Large intestine (tissue), 3 donors: ENCODE measurements around the gene SLC6A13. TPM values are rescaled to one million over a fixed set of nuclear protein-coding genes. Genes with fewer than 3 reads are reported as not detected.

Experiments
- DNase-seq, 2 donors: peaks; one replicate each; pipeline versions ENCODE4 v3.0.0 to v3.0.0-alpha.2; 2013
- H3K27ac ChIP-seq: one replicate; pipeline ENCODE4 v1.5.1; 2013; ENCODE audit warnings: low read length
- H3K27me3 ChIP-seq: 2 replicates; pipeline ENCODE4 v1.6.1; 2013; ENCODE audit warnings: low read length; ENCODE audit not compliant: control insufficient read depth, insufficient read depth
- H3K36me3 ChIP-seq: 2 replicates; pipeline ENCODE4 v1.6.1; 2013; ENCODE audit warnings: low read length; ENCODE audit not compliant: control insufficient read depth, insufficient read depth
- H3K4me1 ChIP-seq: one replicate; pipeline ENCODE4 v1.6.1; 2013; ENCODE audit warnings: low read length; ENCODE audit not compliant: control insufficient read depth, insufficient read depth
- H3K4me3 ChIP-seq: one replicate; pipeline ENCODE4 v1.5.1; 2013; ENCODE audit warnings: low read length
- H3K9me3 ChIP-seq: one replicate; pipeline ENCODE4 v1.6.1; 2013; ENCODE audit warnings: mild to moderate bottlenecking, low read depth, low read length, moderate library complexity; ENCODE audit not compliant: control insufficient read depth
- WGBS: methylation state at CpG from one replicate; pipeline ENCODE4 v1.1.5; 2013; ENCODE audit warnings: low lambda C conversion rate; ENCODE audit not compliant: insufficient coverage; 5-methylcytosine and 5-hydroxymethylcytosine counted together
- polyA plus RNA-seq: library from polyadenylated mRNA; unstranded; fragments of 120-200 nt; gene quantifications from one replicate; pipeline ENCODE4 v1.2.1, GENCODE V29; 2013

Gene SLC6A13
- polyA plus RNA-seq, 1 donor = 0.28 TPM

DNA sequence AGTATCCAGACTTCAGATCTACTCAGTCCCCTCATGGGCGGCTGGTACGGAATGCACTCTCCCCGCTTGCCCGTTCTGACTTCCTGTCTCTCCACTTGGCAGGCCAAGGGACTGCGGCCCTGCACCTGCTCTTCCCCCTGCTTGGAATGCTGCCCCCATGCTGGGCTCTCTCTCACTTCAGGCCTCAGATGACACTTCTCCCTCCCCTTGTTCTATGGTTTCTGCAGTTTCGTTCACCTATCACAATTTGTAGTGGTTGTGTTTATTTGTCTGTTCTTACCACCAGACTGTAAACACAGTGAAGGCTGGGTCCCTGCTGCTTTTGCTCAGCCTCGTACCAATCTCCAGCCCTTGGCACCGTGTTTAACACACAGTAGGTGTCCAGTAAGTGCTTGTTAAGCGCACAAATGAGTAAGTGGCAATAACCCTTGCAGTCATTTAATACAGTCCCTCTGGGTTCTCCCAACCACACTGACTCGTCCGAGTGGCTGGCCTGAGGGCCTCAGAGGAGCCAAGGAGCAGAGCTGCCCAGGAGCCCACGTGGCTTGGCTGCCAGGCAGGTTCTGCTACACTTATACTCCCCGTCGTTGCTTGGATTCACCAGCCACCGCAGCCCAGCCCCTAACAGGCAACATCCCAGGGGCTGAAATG lies 60.4 kb downstream of the SLC6A13 start:
- Histone ChIP-seq H3K36me3 (no peaks in the 10 kb centered on the region), H3K27me3 (peaks cover 56% of the 10 kb centered on the region), H3K27ac (no peak overlapping the region), H3K4me3 (no peak overlapping the region), H3K9me3 (no peaks in the 10 kb centered on the region), H3K4me1 (peaks cover 3% of the 10 kb centered on the region)
- DNase-seq = no peak
- no CpG with 5 or more reads among the region's 15 CpGs for WGBS

DNA sequence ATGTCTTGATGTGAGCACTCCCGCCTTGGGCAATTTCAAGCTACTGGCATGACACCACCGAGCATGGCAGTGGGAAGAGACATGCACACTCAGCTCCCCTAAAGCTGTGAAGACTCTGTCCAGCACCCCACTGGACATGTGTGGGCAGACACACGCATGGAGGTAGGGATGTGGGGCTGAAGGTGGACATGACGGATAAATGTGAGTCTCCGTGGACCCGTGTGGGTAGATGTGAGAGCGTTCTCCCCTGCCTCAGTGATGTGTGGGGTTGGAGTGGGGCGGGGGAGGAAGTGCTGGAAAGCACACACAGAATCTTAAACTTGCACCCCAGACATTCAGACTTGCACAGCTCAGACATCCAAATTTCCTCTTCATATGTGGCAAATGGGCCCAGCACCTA lies 61.3 kb downstream of the SLC6A13 start:
- peaks cover 54% of the 10 kb centered on the region for H3K27me3 ChIP-seq
- DNase-seq = no peak
- H3K27ac ChIP-seq = no peak overlapping the region
- H3K4me1 ChIP-seq = peaks cover 3% of the 10 kb centered on the region
- no peaks in the 10 kb centered on the region for H3K9me3 ChIP-seq
- no peaks in the 10 kb centered on the region for H3K36me3 ChIP-seq
- WGBS = no CpG with 5 or more reads among the region's 8 CpGs
- H3K4me3 ChIP-seq = no peak overlapping the region

DNA sequence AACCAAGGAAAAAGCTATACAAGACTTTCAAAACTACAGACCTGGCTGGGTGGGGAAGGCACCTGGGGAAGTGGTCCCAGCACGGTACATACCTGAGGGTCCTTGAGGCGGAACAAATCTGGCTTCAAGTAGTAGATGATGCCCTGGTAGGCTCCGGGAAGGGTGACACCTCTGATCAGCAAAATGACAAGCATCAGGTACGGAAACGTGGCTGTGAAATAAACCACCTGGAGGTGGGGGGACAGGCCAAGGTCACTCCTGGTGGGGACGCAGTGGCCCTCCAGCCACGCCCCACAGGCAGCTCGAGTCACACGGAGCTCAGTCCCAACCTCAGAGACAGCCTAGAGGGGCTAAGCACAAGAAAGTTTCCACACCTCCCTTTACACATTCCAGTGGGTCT lies 63.9 kb downstream of the SLC6A13 start:
- WGBS = no CpG with 5 or more reads among the region's 9 CpGs
- H3K4me3 ChIP-seq = no peak overlapping the region

DNA sequence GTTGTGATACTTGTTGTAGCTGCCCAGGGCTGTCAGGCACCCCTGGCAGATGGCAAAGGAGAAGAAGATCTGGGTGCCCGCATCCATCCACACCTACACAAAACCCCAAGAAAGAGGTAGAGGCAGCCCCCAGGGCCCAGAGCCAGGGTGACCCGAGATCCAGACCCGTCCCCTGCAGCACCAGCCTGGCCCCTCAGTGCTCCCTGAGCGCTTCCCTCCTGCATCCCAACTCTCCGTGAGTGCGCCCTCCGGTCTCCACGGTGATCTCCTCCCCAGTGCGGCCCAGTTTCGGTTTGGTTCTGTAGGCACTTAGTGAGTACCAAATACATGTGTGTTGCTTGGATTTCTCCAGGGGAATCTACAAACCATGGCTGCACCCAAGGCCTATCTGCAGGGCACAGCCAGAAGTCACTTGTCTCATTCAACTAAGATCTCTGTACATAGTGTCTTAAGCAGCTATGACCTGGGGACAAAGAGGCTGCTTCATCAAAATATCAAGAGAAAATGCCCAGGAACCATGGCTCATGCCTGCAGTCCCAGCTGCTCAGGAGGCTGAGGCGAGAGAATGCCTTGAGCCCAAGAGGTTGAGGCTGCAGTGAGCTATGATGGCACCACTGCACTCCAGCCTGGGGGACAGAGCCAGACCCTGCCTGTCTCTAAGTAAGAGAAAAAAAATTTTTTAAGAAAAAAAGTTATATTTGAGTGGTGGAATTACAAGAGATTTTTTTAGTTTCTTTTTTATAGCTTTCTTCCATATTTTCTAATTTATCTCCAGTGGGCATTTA lies 64.5 kb downstream of the SLC6A13 start:
- Histone ChIP-seq H3K9me3 (no peaks in the 10 kb centered on the region), H3K4me1 (no peaks in the 10 kb centered on the region), H3K27ac (no peak overlapping the region), H3K4me3 (no peak overlapping the region), H3K27me3 (peaks cover 49% of the 10 kb centered on the region), H3K36me3 (no peaks in the 10 kb centered on the region)
- no peak for DNase-seq
- WGBS = no CpG with 5 or more reads among the region's 11 CpGs

More for the DNA sequence above, 63.9 kb downstream of the SLC6A13 start:
- no peak for DNase-seq
- H3K27ac ChIP-seq = no peak overlapping the region
- H3K9me3 ChIP-seq = no peaks in the 10 kb centered on the region
- H3K4me1 ChIP-seq = no peaks in the 10 kb centered on the region
- H3K27me3 ChIP-seq = peaks cover 46% of the 10 kb centered on the region
- no peaks in the 10 kb centered on the region for H3K36me3 ChIP-seq

DNA sequence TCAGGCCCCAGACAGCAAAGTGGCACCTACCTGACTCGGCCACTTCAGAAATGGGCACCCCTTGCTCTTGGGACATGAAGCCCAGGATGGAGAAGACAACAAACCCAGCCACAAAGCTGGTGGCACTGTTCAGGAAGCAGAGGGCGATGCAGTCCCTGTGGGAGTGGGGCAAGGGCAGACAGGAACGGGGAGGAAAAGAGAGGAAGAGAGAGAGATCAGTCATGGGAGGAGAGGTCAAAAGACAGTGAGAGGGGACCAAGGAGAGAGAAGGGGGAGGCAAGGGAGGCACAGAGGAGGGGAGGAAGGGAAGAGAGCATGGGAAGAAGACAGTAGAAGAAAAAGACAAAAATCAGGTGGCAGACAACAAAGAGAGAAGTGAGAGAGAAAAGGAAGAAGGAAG lies 65.3 kb downstream of the SLC6A13 start:
- H3K4me3 ChIP-seq = no peak overlapping the region
- DNase-seq = no peak
- H3K27me3 ChIP-seq = peaks cover 44% of the 10 kb centered on the region
- no peaks in the 10 kb centered on the region for H3K36me3 ChIP-seq
- no peaks in the 10 kb centered on the region for H3K4me1 ChIP-seq
- no peaks in the 10 kb centered on the region for H3K9me3 ChIP-seq
- WGBS = 95% methylated on average over 2 of the region's 3 CpGs
- no peak overlapping the region for H3K27ac ChIP-seq

DNA sequence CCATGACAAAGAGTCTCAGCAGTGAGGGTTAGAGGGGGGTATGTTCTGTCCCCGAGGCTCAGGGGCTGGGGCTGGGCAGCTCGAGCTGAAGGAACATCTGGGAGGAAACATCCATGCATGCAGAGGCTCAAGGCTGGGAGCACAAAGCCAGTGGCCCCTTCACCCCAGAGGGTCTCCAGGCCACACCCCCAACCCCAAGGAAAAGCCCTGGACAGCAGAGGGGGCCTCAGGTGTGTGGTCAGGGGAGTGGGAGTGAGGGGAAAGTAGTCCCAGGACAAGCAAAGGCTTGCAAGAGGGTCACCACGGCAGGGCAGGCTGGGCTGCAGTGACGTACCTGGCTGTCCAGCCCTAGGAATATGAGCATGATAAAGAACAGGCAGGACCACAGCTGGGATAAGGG lies 66.2 kb downstream of the SLC6A13 start:
- WGBS = no CpG with 5 or more reads among the region's 4 CpGs
- Histone ChIP-seq H3K27ac (no peak overlapping the region), H3K36me3 (no peaks in the 10 kb centered on the region), H3K27me3 (peaks cover 41% of the 10 kb centered on the region), H3K9me3 (no peaks in the 10 kb centered on the region), H3K4me3 (no peak overlapping the region), H3K4me1 (no peaks in the 10 kb centered on the region)
- no peak for DNase-seq

DNA sequence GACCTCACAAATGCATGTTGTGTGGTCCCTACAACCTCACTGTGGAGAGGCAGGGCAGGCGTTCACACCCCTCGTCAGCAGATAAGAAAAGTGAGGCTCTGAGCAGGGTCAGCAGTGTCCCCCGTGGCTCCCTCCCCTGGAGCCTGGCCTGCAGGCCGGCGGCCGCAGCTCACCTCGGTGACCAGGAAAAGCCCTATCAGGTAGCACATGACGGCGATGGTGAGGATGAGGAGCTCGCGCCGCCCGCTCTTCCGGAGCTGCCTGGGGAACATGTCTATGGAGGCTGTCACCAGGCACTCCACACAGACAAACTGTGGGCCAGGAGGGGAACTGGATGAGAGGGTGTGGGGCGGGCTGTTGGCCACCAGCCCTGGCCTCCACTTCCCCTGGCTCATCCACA lies 66.7 kb downstream of the SLC6A13 start:
- no peak for DNase-seq
- H3K9me3 ChIP-seq = no peaks in the 10 kb centered on the region
- peaks cover 39% of the 10 kb centered on the region for H3K27me3 ChIP-seq
- no peak overlapping the region for H3K27ac ChIP-seq
- no peaks in the 10 kb centered on the region for H3K36me3 ChIP-seq
- H3K4me3 ChIP-seq = no peak overlapping the region
- WGBS = no CpG with 5 or more reads among the region's 15 CpGs
- no peaks in the 10 kb centered on the region for H3K4me1 ChIP-seq

DNA sequence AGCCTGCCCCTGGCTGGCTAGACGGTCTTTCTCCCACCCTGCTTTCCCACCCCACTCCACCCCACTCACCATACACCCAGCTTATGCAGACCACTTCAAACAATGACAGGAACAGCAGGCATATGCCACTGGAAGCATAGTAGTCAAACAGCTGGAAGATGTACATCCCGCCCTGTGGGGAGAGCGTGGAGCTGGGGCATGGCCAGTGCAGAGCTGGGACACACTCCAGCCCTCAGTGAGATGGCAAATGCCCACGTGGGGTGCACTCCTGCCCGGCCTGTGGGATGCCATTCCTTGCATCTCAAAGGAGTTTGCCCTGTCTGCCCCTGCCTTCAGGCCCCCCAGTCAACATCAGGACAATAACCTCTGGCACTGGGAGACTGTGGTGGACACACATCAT lies 67.5 kb downstream of the SLC6A13 start:
- WGBS = no CpG with 5 or more reads among the region's 5 CpGs
- Histone ChIP-seq H3K4me3 (no peak overlapping the region), H3K36me3 (no peaks in the 10 kb centered on the region), H3K27ac (no peak overlapping the region), H3K9me3 (no peaks in the 10 kb centered on the region), H3K4me1 (no peaks in the 10 kb centered on the region), H3K27me3 (peaks cover 35% of the 10 kb centered on the region)
- no peak for DNase-seq

DNA sequence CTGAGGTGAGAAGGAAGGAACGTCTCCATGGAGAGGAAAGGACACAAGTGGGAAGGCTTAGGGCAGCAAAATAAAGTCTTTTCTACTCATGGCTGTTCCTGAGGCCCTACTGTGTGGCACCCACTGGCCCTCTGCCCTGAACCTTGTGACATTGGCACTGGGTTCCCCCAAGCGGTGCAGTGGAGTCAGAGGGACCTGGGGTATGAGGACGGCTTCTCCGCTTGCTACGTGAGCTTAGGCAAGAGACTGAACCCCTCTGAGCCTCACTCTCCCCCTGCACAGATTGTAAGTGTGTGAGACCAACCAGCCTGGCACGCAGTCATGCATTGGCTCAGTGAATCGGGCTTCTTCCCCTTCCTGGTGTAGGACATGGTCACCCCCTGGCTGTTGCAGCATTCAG lies 68.4 kb downstream of the SLC6A13 start:
- Histone ChIP-seq H3K9me3 (no peaks in the 10 kb centered on the region), H3K36me3 (no peaks in the 10 kb centered on the region), H3K4me3 (no peak overlapping the region), H3K27ac (no peak overlapping the region), H3K27me3 (peaks cover 29% of the 10 kb centered on the region), H3K4me1 (peaks cover 3% of the 10 kb centered on the region)
- no peak for DNase-seq
- no CpG with 5 or more reads among the region's 7 CpGs for WGBS

DNA sequence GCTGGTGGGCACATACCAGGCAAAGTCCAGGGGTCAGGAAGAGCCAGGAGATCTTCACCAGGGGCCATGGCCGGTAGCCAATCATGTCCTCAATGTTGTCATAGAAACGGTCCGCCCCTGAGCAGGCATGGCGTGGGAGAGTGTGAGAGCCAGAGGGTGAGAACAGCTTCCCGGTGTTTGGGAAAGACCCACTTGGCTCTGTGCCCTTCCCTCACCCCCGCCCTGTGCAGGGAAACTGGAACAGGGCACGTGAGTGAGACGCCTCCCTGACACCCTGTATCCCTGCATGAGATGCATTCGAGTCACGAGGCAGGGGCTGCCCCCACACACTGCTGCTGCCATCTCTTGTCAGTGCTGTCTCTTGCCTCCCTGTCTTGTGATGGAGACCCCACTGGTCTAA lies 69.4 kb downstream of the SLC6A13 start:
- no peak for DNase-seq
- H3K4me1 ChIP-seq = peaks cover 5% of the 10 kb centered on the region
- no peaks in the 10 kb centered on the region for H3K36me3 ChIP-seq
- no peaks in the 10 kb centered on the region for H3K9me3 ChIP-seq
- H3K4me3 ChIP-seq = no peak overlapping the region
- WGBS = no CpG with 5 or more reads among the region's 10 CpGs
- peaks cover 24% of the 10 kb centered on the region for H3K27me3 ChIP-seq
- no peak overlapping the region for H3K27ac ChIP-seq

DNA sequence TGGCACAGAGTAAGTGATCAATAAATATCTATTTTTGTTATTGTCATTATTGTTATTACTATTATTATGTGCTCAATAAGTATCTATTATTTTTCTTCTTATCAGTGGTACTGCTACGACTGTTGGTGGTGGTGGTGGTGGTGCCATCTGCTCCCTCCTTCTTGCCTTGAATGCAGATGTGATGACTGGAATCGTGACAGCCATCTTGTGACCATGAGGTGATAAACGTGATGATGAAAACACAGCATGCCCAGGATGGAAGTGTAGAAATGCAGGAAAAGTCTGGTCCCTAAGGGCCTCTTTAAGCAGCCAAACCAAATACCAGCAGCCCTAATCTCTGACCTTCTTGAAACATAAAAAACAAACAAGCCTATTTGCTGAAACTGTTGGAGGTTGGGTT lies 71.1 kb downstream of the SLC6A13 start:
- H3K27me3 ChIP-seq = peaks cover 24% of the 10 kb centered on the region
- 100% methylated on average over 1 of the region's 3 CpGs for WGBS
- no peak overlapping the region for H3K4me3 ChIP-seq
- no peak for DNase-seq
- no peaks in the 10 kb centered on the region for H3K36me3 ChIP-seq
- H3K27ac ChIP-seq = no peak overlapping the region
- H3K9me3 ChIP-seq = no peaks in the 10 kb centered on the region
- peaks cover 5% of the 10 kb centered on the region for H3K4me1 ChIP-seq
